Fibroblast of villous mesenchyme (primary cell): ENCODE results near the gene PTPRE. TPM values are rescaled to one million over a fixed set of nuclear protein-coding genes. Genes with fewer than 3 reads are reported as not detected.

Experiments
- DNase-seq: peaks from one replicate; pipeline ENCODE4 v3.0.0-alpha.2; 2010; ENCODE audit warnings: low read depth
- H3K4me3 ChIP-seq: 2 replicates; pipeline ENCODE4 v1.5.1; 2011; ENCODE audit warnings: low read depth, mild to moderate bottlenecking, low read length
- CTCF ChIP-seq: IDR thresholded peaks from 2 replicates; pipeline ENCODE4 v1.5.1; 2012; ENCODE audit warnings: low read depth, mild to moderate bottlenecking, low read length; ENCODE audit not compliant: insufficient read depth
- total RNA-seq: library from RNA; depleted of rRNA; stranded (reverse); fragments of >200 nt; gene quantifications from 2 replicates; pipeline ENCODE4 v1.2.3, GENCODE V29; 2012

Gene PTPRE
- total RNA-seq, 1 donor = 11.2 TPM

DNA sequence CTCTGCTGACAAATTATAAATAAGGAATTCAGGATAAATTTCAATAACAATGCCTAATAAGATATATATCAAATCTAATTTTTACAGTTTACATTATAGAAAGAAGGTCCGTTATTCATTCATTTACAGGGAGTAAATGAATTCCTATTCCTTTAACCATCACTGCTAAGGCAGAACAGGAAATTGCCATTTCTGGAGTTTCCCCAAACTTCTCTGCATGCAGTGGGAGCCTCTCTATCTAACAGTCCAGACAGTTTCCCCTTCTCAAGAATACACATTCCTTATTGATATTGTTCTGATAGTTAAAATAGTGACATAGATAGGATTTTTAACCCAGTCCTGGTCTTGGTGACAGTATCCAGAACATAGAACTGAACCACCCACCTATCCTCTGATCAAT lies 195.0 kb downstream of the PTPRE start:
- no peak for DNase-seq
- TF ChIP-seq CTCF = no peak
- H3K4me3 ChIP-seq = no peak overlapping the region

GRCh38 chr10:128102480-128103228 lies 195.8 kb downstream of the PTPRE start:
- no peak overlapping the region for H3K4me3 ChIP-seq
- DNase-seq = no peak
- no peak for TF ChIP-seq CTCF

DNA sequence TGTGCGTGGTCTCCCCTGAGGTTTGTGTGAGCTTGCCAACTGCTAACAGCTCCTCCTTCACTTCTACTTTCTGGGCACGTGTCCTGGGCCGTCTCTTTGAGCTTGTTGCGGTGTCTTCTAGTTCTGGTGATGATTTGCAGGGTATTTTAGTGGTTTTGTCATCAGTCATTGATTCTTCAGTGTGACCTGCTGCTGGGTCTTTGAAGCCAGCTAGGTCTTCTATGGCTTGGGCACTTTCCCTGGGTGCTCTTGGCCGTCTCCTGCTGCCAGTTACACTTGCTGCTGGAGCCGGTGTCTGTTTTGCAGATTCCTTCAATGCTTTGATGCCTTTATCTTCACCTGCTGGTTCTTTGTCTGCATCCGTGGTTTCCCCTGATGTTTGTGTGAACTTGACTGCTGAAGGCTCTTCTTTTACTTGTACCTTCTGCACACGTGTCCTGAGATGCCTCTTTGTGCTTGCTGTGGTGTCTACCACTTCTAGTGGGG lies 196.4 kb downstream of the PTPRE start:
- DNase-seq = no peak
- H3K4me3 ChIP-seq = no peak overlapping the region
- no peak for TF ChIP-seq CTCF

DNA sequence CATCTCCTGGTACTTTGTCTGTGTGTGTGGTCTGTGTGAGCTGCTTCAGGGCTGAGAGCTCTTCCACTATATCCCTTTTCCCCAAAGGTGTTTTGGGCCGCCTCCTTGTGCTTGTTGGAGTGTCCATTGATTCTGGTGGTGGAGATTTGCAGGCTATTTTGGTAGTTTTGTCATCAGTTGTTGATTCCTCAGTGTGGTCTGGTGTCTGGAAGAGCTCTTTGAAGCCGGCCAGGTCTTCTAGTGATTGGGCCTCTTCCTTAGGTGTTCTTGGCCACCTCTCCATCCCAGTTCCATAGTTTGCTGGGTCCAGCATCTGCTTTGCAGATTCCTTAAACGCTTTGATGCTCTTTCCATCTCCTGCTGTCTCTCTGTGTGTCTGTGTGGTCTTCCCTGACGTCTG lies 198.5 kb downstream of the PTPRE start:
- H3K4me3 ChIP-seq = no peak overlapping the region
- DNase-seq = no peak
- TF ChIP-seq CTCF = no peak

DNA sequence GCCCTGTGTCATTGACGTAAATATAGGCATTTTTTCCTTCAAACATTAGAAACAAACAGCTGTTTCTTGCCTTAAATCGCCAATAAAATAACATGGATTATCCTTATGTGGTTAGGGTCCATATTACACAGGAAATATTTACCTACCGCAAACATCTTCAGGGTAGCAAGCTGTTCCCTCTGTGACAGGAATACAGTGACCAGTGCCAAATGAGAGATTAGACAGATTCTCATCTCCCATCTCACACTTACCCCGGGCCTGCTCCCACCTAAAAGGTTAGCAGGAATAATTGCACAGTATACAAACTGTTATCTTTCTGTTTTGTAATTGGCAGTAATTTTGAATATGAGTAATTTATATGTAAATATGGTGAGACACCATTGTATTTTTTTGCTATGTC lies 202.8 kb downstream of the PTPRE start:
- no peak for TF ChIP-seq CTCF
- no peak overlapping the region for H3K4me3 ChIP-seq
- no peak for DNase-seq

- no peak for TF ChIP-seq CTCF
- no peak for DNase-seq
- H3K4me3 ChIP-seq = no peak overlapping the region
These were observed 203.4 kb downstream of the PTPRE start for GRCh38 chr10:128110339-128110738.

DNA sequence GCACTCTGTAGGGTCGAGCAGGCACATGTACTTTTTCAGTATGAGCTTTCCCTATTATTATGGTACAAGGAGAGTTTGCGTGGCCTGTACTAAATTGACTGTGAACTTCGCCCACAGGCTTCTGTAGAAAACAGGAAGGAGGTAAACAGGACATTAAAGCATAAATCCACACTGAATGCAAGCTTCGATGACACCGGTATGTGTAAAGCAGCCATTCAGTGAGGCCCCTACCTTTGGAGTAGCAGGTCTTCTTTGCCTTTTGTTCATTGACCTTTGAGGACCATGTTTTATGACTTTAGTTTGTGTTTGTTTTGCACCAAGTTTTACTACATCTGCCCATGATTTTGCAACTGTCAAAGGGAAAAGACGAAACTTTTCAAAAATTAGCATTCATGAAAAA lies 204.8 kb downstream of the PTPRE start:
- H3K4me3 ChIP-seq = no peak overlapping the region
- no peak for DNase-seq
- no peak for TF ChIP-seq CTCF
